PC-9 (cell line): ENCODE results near the gene C15orf40.

ENCODE experiments used
- EZH2 ChIP-seq: fragments of 200-600 bp; sonication (generic); IDR thresholded peaks from 2 replicates; pipeline ENCODE4 v1.8.0; 2017; ENCODE audit warnings: antibody characterized with exemption, low read depth
- TF ChIP-seq, protein P1 (sequence below): fragments of 200-600 bp; sonication (generic); conservative IDR thresholded peaks from 2 replicates; pipeline ENCODE4 v1.6.1; 2017; ENCODE audit warnings: mixed run types, antibody characterized with exemption, mild to moderate bottlenecking, moderate library complexity

DNA sequence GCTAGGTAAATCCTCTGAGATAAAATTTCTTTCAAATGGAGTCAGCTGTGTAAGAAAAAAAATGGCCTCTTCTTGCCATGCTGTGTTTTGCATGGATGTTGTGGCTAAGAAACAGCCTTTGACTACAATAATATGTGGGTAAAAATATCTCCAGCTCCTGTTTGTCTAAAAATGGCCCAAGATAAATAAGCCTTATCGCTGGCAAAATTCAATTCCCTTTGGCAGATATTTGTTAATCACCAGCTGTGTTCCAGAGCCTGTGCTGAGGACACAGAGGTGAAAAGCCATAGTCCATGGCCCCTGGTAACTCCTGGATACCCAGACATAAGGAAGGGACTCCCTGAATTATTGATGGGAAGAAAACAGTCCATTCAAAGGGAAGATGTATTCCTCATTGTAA, 40.7 kb downstream of the C15orf40 start:
- TF ChIP-seq EZH2 = no peak
- TF ChIP-seq, protein P1, sequence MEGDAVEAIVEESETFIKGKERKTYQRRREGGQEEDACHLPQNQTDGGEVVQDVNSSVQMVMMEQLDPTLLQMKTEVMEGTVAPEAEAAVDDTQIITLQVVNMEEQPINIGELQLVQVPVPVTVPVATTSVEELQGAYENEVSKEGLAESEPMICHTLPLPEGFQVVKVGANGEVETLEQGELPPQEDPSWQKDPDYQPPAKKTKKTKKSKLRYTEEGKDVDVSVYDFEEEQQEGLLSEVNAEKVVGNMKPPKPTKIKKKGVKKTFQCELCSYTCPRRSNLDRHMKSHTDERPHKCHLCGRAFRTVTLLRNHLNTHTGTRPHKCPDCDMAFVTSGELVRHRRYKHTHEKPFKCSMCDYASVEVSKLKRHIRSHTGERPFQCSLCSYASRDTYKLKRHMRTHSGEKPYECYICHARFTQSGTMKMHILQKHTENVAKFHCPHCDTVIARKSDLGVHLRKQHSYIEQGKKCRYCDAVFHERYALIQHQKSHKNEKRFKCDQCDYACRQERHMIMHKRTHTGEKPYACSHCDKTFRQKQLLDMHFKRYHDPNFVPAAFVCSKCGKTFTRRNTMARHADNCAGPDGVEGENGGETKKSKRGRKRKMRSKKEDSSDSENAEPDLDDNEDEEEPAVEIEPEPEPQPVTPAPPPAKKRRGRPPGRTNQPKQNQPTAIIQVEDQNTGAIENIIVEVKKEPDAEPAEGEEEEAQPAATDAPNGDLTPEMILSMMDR = no peak
